HS-27A (cell line): ENCODE measurements around the gene VAX1.

ENCODE experiments used
- DNase-seq: peaks from one replicate; pipeline ENCODE4 v3.0.0-alpha.2; 2012; ENCODE audit warnings: low read depth, missing footprints

VAX1 gene

DNA sequence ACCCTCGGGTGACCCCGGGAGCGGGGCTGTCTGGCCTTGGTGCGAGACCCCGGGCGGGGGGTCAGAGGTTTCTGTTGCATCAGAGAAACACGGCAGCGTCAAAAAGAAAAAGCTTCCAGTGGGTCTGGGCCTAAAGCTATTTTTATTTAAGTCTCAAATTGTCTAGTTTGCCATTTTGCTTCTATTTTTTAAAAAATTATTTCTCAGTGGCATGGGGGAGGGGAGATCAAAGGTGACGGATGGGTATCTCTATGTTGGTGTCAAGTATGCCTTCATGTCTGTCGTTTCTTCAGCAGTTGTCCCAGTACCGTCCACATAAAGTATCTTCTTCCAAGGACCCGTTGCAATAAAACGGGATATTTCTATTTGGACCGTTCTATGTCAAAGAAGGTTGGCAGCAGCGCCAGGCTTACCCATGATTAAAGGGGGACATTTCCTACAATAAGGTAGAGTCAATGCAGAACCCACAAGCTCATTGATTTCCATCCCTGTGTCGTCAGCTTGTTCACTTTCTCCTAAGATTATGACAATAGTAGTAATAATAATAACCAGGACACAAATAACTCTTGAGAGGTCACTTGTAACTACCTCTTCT is 26.0 kb upstream of the VAX1 start:
- no peak for DNase-seq

DNA sequence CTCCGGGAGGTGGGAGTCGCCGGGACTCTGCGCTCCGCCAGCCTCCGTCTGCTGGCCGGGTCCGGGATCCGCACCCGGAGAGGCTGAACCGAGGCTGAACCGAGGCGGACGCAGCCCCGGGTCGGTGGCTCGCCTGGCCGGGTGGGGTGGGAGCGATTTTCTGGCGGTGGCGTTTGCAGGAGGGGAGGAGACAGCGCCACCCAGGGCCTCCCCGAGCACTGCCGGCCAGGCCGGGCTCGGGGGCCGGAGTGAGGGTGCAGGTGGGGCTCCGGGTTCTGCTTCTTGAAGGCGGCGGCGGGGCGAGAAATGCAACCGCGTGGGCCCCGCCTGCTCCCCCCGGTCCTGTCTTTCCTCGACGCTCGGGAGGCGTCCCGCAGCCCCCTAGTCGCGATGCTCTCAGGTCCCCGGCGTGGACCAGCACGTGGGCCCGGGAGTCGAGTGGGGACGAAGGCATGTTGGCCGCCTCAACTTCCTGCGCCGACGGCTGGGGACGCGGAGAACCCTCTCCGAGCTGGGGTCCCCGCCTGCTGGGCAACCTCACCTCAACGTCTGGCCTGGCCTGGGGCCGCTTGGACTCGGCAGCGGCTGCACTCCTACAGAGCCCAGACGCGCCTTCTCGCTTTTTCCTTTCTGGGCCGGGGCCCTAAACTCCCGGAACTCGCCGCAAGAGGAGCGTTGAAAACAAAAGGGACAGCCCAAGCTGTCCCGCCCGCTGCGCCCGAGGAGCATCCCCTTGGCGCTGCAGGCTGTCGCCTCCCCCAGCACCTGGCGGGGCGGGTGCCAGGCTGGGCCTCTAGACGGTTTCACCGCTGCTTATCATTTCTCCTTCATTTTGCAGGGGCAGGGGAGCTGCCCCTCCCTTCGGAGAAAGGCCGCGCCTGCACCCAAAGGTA is 25.2 kb upstream of the VAX1 start:
- DNase-seq, result no peak

DNA sequence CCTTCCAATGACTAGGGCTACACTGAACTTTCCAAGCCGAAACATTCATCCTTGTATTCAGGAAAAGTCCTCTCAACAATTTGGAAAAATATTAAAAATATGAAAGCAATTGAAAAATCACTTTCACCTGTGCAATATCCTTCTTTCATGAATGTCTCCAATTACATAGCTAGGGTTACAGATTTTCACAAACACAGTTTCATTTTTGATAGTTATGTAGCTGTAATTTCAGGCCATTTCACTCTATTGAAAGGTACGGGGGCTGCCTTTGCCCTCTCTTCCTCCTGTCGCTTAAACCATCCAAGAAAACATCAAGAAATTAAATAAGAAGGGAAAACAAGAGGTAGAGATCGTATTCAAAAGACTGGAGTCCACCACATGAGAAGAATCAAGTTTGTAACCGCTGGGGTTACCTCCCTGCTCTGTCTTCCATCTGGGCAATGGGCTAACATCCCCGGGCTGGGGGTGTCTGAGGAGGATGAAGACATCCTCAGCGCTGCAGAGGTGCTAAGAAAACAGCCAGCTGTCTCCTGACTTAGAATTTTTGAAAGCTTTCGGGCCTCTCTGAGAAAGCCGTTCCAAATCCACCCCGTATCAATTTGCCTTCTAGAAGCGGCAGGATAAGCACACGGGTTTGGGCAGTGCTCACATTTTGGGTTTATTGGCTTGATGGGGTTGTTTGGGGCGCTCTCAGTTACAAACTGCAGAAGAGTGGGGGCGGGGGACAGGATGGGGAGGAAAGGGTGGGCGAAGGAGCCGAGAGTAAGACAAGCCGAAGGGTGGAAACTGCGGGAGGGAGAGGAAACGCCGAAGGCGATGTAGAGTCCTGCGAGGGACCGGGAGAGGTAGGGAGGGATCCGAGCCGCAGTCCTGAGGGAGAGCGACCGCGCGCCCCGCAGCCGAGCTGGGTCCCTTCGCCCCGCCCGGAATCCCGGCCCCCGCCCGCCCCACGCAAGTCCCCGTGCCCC is 24.3 kb upstream of the VAX1 start:
- no peak for DNase-seq

DNA sequence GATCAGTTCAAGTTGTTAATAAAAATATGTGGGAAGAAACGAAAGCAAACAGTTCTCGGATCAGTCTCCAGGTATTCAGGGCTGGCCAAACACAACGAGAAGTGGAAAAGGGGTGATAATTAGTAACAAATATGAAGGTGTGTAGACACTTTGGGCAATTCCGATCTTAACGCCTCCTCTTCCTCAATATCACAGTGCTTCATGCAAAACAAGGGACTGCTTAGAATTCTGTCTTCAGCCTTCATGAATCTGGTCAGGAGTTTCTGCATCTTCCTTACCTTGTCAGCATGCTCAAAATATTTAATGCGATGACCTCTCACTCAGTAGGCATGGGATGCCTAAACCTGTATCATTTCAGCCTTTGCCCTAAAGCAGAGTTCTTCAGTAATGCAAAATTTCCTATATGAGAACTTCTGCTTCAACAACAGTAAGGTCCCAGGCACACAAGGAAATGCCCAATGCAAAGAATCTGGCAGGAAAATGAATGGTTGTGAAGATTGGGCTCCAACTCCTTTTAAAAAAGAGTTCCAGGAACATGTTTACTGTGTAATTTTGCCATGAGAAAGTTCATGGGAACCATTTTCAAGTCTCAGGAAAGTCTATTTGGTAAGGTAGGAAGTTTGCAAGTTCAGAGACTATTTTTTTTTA is 23.4 kb upstream of the VAX1 start:
- DNase-seq, result no peak

DNA sequence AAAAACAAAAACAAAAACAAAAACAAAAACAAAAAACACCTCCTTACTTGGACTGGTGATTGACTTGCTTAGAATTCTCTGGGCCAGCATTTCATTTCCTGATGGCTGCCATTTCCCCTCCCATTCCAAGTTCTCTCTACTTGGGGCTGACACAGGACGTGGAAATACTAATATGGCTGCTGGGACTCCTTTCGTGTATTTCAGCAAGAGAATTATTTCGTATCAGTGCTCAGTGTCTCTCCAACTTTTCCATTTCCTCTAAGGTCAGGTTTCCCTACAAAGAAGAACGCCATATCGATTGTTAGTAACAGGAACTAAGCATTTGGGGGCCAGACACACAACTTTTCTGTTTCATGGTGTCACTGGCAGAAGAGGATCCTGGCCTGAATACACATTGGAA is 22.5 kb upstream of the VAX1 start:
- DNase-seq, result no peak

DNA sequence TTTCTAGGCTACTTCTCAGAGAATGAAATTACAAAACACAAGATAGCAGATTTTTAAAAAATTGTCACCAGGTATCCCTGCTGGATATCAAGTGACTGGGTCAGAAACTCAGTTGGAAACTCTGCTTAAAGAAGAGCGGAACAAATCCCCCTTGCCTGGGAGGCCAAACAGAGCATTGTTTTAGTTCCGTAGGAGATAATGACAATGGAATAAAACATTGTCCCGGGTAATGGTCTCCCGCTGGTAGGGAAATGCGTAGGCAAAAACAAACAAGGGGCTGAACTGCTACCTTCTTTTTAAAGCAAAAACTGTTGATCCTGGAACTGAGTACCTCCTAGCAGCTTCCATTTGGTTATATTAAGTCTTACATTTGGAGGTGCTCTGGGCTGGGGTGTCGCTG is 21.3 kb upstream of the VAX1 start:
- no peak for DNase-seq

DNA sequence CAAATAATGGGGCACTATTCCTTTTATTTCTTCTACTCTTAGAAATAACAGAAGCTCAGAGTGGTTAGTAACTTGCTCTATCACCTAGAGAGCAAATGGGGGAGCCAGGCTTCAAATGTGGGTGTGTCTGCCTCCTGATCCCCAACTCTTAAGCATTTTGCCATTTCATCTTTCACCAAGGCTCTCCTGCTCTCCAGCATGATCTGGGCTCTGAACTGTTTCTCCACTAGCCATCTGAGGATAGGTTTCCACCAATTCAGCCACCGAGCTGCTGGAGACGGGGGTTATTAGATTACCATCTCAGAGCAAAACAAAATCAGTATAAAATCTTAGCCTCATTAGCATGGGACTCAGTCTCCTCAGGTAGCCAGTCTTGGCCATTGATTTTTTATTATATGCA is 20.2 kb upstream of the VAX1 start:
- DNase-seq, result no peak

DNA sequence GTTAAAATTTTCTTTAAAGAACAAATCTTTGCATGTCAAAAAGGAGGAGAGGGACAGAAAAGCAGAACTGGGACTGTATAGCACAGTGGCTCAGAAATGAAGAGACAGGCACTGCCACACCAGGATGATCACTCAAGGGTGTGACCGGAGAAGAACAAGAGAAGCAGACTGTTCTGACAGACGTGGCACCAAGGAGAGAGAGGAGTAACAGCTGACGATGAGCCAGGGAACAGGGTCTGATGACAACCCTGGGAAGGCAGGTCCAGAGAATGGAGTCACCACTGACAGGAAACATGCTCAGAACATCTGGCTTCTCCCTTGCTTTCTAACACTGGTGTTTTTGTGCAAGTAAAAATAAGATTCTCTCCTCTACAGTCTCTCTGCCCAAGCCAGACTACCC is 14.6 kb upstream of the VAX1 start:
- DNase-seq, result no peak

DNA sequence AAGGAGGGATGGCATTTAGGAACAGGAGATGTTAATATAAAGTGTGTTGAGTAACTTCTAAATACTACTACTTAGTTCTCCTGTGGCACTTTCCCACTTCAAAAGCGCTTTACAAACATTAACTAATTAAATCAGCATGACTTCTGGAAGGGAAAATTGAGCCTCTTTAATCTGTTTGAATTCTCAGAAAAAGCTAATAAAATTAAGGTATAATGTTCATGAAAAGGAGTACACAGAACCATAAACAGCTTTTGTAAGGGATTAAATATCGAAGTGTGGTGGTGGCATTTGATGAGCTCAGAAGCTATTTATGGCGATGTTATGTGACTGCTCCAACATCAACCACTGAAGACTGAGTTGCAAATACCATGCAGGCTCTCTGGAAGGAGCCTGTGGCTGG is 10.2 kb upstream of the VAX1 start:
- no peak for DNase-seq

DNA sequence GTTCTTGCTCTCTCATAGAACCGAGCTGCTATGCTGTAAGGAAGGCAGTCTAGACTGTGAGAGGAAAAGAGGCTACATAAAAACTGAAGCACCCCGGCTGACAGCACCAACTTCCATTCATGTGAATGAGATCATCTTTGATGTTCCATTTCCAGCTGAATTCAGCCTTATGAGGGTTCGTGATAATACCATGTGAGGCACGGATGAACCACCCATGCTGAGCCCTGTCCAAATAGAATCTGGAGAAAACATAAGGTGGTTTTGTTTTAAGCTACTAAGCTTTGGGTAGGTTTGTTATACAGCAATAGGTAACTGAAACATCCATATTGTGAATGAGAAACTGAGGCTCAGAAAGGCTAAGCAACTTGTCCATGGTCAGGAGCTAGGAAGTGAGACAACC is 6.9 kb upstream of the VAX1 start:
- DNase-seq, result no peak

DNA sequence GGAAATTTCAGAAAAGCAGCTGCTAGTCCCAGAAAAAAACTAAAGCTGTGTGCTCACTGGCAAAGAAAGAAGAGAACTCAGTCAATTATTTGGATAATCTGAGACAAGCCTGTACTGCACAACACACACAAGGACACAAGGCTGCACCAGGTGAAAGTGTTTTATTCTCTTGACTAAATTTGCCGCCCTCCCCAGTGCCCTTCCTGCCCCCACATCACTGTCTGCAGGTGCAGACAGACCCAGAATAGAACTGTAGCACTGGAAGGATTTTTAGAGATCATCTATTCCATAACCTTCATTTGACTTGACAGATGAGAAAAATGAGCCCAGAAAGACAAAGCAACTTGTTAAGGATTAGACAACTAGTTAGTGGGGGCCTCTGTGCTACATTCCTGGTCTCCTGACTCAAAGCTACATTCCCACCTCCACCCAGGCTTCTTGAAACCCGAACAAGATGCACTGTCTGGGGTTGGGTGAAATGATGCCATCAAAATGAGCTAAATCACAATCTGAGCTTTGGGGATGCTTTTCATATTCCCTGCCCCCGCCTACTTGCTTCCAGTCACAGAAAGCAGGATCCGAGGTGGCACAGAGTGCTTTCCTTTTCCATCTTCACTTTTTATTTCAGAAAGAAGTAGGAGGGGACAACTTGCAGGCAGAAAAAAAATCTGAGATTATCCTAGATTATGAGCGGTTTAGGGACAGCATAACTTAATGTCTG is 5.2 kb upstream of the VAX1 start:
- DNase-seq, result no peak

DNA sequence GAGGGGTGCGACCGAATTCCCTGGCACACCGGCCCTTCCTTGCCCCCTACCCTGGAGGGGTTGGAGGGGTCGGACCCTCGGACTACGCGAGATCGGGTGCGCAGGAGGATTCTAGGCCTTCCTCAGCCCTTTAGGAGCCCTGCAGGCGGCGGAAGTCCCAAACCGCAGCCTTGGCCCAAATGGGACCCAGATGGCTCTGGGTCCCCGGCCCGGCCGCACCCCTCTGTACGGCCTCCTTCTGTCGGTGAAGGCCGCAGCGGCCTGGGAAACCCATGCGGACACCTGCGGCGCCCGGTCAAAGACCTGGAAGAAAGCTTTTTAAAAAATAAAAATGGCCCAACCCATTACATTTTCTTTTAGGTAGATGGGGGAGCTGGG is 2.4 kb upstream of the VAX1 start:
- DNase-seq, result no peak

DNA sequence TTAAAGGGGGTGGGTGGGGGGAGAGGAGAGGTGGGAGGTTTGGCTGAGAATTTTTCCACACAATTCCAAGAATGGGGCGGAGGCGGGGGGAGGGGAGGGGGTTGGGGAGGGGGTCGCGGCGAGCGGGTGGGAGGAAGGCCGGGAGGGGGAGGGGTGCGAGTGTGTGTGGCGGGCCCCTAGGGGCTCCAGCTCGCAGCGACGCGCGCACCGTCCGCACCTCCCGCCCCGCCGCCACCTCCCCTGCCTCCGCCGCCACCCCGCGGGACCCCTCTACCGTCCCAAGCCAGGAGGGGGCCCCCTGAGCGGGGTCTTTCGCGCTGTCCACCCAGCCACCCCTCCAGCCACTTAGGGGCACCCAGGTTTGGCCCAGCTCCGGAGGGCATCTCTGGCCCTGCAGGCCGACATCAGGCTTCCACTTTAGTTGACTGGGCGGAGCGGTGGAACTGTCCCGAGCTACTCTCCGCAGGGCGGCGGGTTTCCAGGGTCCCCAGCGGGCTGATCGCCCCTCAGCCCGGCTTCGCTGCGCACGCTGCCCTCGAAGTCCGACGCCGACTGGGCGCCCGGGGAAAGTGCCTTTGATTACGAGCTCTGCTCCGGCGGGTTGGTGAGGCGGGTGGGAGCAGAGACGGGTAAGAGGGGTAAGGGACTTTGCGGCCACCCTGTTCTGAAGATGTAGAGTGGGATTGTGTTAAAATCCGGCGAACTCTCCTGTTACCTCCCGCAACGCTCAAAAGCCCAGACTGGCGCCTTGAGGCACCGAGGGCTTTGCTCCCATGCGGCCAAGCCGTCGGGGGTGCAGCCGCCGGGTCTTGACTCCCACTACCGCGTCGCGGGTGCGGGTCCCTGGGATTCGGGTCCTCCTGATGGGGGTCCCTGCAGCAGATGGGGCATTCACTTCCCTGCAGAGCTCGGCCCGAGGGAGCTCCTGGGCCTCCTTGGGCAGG is 1.8 kb upstream of the VAX1 start:
- DNase-seq, result no peak

DNA sequence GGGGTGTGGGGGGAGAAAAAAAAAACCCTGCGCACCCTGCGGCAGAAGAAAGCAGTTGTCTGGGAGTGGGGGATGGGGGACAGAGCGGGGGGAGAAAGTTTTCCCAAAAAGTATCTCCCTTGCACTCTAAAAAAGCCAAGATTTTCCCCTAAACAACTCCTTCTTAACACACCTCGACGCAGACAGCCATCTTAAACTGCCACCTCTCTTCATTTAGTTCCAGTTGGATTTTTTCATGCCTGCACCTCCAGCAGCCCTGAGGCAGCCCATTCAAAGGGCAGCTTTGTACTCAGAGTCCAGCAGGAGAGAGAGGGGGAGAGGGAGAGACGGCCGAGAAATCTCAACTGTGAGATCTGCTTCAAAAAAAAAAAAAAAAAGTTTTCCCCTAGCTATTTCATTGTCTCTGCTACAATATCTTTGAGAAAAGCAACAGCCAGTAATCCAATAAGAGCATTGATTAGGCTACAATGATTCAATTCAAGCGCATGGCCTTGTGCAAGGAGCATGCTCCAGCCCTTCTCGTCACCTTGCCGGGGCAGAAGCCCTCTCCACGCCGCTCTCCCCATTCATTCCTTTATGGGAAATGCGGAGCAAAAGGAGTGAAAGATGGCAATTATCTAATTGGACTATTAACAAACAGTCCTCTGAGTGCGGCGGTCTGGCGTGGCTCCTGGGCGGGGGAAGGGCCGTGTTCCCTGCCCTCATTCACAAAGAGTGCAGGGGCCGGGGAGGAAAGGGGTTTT is 939 bp upstream of the VAX1 start:
- DNase-seq, result no peak

DNA sequence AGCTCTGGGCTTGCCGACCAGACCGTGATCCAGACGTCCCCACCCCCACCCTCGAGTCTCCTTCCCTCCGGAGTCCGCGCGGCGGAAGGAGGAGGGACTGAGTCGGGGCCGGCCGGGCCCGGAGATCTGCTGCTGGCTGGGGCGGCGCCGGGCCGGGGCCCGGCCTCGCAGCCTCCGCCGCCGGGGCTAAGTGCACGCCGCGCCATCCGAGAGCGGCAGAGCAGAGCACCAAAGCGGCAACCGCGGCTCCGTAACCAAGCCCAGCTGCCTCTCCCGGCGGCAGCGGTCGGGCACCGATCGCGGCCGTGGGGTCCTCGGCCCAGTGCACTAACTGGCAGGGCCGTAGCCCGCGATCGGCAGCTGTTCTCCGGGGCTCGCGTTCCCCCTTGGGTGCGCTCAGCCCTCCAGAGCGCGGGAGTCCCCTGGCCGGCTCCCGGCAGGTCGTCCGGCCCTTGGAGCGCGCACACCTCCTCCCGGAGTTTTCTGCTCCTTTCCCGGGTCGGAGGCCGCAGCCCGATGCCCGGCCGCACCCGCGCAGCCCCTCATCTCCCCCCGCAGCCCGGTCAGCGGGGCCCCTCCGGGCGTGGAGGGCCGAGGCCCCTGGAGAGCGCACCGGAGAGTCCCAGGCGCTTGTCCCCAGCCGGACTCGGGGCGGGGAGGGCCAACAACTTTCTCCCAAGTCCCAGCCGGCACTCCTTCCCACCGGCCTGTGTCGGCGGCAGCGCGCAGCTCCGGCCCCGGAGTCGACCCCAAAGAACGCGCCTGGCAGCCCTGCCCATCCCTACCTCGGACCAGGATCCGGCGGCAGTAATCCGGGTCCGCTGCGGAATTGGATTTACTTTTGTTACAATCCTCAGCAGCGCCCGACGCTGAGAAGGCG is 799 bp downstream of the VAX1 start:
- DNase-seq, result no peak

DNA sequence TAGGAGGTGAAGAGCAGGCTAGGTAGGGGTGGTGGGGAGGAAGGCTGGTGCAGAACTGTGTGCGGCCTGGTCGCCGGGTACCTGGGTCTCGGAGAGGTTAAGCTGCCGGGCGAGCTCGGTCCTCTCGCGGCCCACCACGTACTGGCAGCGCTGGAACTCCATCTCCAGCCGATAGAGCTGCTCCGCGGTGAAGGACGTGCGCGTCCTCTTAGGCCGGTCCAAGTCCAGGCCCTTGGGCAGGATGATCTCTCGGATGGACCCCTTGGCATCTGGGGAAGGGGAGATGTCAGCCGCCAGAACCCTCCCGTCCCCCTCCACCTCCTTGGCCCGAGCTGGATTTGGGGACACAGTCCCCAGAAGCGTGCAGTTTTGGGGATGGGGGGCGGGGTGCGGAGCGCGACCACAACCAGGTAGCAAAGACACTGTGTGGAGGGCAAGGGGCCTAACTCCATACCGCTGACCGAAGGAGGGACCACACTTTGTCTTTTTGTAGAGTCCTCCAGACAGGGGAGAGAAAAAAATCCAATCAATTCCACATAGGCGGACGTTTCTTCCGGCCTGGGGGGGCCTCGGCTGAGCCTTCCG is 1.6 kb downstream of the VAX1 start:
- no peak for DNase-seq

DNA sequence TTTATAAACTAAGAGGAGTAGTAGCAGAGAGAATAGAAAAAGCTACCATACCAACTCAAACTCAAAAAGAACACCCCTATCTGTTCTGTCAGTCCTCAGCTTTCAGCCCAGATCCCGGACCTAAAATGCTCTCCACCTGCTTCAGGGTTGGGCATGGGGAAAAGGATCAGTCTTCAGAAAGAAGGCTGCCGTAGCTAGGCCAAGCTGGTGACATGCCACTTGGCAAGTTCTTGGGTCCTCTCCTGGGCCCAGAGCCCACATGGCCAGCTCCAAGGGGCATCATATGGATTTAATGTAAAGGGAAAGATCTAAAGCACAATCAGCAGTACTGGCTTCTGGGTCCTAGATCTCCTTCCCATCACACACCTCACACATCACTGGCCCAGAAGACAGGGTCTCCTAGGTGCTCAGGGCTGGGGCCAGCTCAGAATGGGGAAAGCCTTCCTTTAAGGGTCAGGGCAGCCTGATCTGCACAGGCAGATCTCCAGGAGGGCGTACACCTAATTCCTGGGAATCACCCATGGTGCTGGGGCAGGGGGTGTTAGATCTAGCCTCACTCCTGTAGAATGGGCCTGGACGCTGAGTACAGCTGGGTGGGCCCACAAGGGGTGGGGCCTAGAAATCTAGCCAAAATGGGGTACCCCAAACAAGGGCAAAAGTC is 2.5 kb downstream of the VAX1 start:
- no peak for DNase-seq

DNA sequence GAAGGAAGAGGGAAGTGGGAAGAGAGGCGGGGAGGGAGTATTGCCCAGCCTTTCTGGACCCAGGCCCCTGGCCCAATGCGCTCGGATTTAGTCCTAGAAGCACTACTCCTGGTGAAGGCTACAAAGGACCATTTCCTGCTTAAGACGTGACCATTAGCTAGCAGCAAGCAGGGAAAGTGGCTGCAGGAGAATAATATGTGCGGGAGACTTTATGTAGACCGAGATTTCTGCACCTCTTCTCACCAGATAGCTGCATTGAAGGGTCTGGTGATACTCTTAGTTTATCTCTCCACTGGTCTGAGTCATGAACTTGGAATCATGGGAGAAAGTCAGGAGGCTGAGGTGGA is 3.1 kb downstream of the VAX1 start:
- DNase-seq, result no peak
